ENCODE data around the gene ATP6V1C2.

- no peak for TF ChIP-seq ZNF146 (tag by site-specific recombination; IDR thresholded peaks at IDR 0.05)
- TF ChIP-seq REST (tag by site-specific recombination; IDR thresholded peaks at IDR 0.05), result no peak
- no peak for TF ChIP-seq CTCF (tag by site-specific recombination; IDR thresholded peaks at IDR 0.05)
- TF ChIP-seq ZNF747 (tag by site-specific recombination; IDR thresholded peaks at IDR 0.05), result no peak
- TF ChIP-seq ZFP37 (tag by site-specific recombination; IDR thresholded peaks at IDR 0.05), result no peak
- no peak for TF ChIP-seq PRDM6 (tag by site-specific recombination; IDR thresholded peaks at IDR 0.05)
Observed at GRCh38 chr2:10680214-10680613, 41.2 kb upstream of the ATP6V1C2 start.

All from HEK293 (cell line).